Placental pericyte (primary cell): Measurements from ENCODE around the gene SFTPA1. TPM values are rescaled to one million over a fixed set of nuclear protein-coding genes. Genes with fewer than 3 reads are reported as not detected.

Experiments
- total RNA-seq: library from RNA; depleted of rRNA; stranded (reverse); fragments of >200 nt; gene quantifications from 2 replicates; pipeline ENCODE4 v1.2.3, GENCODE V29; 2012

Gene SFTPA1
- not detected in 2 replicates for total RNA-seq

DNA sequence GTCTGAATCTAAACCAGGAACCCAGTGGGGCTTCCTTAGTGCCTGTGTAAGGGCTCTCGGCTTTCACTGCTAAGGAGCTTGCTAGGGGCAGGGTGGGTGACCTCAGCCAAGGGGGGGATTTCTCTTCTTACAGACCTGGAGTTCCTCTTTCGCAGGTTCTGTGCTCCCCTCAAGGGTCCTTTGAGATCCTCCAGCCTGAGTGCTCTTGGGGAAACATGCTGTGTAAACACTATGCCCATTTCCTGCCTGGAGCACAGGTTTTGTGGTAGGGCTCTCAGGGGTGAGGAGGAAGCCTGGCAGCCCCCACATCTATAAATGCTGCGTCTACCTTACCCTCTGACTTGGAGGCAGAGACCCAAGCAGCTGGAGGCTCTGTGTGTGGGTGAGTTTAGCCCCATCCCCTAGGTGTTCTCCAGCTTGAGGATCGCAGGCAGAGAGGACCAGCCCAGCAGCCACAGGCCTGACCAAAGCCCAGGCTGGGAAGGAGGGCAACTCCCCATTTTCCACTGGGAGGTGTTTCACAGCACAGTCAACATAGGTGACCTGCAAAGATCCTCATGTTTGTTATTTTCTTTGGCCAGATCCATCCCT lies at the start of gene SFTPA1:
Gene SFTPA1, plus strand, starts transcription at position 339 of the 591 bp plus-strand sequence. CDS start 887 bp downstream, outside the sequence.

Other genes with a start within 250 kb of the SFTPA1 start
- gene ZCCHC24, start 165.3 kb upstream of the SFTPA1 start, total RNA-seq = 25.2 and 40.7 TPM in 2 replicates
- 0.44 and 0.72 TPM in 2 replicates for gene EIF5AL1, start 98.4 kb upstream of the SFTPA1 start, total RNA-seq
- not detected in 2 replicates for gene SFTPA2, start 50.5 kb upstream of the SFTPA1 start, total RNA-seq
- under 0.01 and 0.43 TPM in 2 replicates for gene NUTM2B, start 92.3 kb downstream of the SFTPA1 start, total RNA-seq
- gene NUTM2E, start 215.8 kb downstream of the SFTPA1 start, total RNA-seq = not detected in 2 replicates